Activated CD8-positive, alpha-beta T cell treated with anti-CD3 and anti-CD28 coated beads, Interleukin-2, amount 10 ng/mL, durations not matched to agents 7 days and 5 days (primary cell): Measurements from ENCODE around the gene PTPN22. TPM values are rescaled to one million over a fixed set of nuclear protein-coding genes. Genes with fewer than 3 reads are reported as not detected.
A peak's percentile ranks its signal among the peaks of the same experiment; 100 is the strongest.

Experiments
- ATAC-seq: fragments of 150-1000 bp; cut with Tn5 transposase; one replicate; pipeline ENCODE4 v1.10.0; 2021; ENCODE audit warnings: moderate library complexity
- CTCF ChIA-PET: fragments of 350-600 bp; sonication (Branson Sonifier 250); formaldehyde crosslinking; loops from one replicate; lab custom pipeline; 2021; ENCODE audit warnings: antibody characterized with exemption; lab: Charles Lee
- POLR2A ChIA-PET: fragments of 350-600 bp; sonication (Branson Sonifier 250); formaldehyde crosslinking; loops from one replicate; lab custom pipeline; 2021; ENCODE audit warnings: antibody characterized with exemption; lab: Charles Lee
- DNase-seq: peaks from one replicate; pipeline ENCODE4 v3.0.0-alpha.2; 2020
- H3K27ac Mint-ChIP-seq: one replicate; pipeline ENCODE4 v1.8.0; 2021; ENCODE audit warnings: mild to moderate bottlenecking, mixed read lengths
- H3K27me3 Mint-ChIP-seq: one replicate; pipeline ENCODE4 v1.8.0; 2021; ENCODE audit warnings: low read depth, mixed read lengths
- H3K36me3 Mint-ChIP-seq: one replicate; pipeline ENCODE4 v1.8.0; 2021; ENCODE audit warnings: low read depth, mixed read lengths
- H3K4me1 Mint-ChIP-seq: one replicate; pipeline ENCODE4 v1.8.0; 2021; ENCODE audit warnings: low read depth, mixed read lengths
- H3K4me3 Mint-ChIP-seq: one replicate; pipeline ENCODE4 v1.8.0; 2021; ENCODE audit warnings: mild to moderate bottlenecking, mixed read lengths
- H3K9me3 Mint-ChIP-seq: one replicate; pipeline ENCODE4 v1.8.0; 2022; ENCODE audit warnings: mixed read lengths; ENCODE audit not compliant: insufficient read depth
- total RNA-seq, 2 experiments: library from RNA; stranded (reverse); gene quantifications; one replicate each; pipeline ENCODE4 v1.2.3, GENCODE V29; 2021

Gene PTPN22
- total RNA-seq, 2 experiments from 2014 or later: 74.8 to 78.9 TPM

- peak; percentile 14 for ATAC-seq
- H3K4me3 Mint-ChIP-seq: peak overlapping the region; percentile 84
- H3K4me1 Mint-ChIP-seq: peaks cover 67% of the 10 kb centered on the region
Observed at GRCh38 chr1:113868387-113869083, 3.0 kb downstream of the PTPN22 start.

GRCh38 chr1:113861641-113862040 is 9.9 kb downstream of the PTPN22 start:
- ATAC-seq (no peak), DNase-seq (no peak)
- Mint-ChIP-seq H3K4me3 (no peak overlapping the region), H3K4me1 (peaks cover 55% of the 10 kb centered on the region), H3K27ac (no peak overlapping the region), H3K27me3 (no peaks in the 10 kb centered on the region), H3K9me3 (no peaks in the 10 kb centered on the region), H3K36me3 (peaks cover 66% of the 10 kb centered on the region)
- ChIA-PET POLR2A (no interaction called here), CTCF (interaction anchor here (2.8 to 5.0 kb wide), 2 partner anchors 11 to 26 kb away, joined by 11 to 17 read pairs; no protein-coding TSS in a partner anchor)

More at GRCh38 chr1:113868387-113869083, 3.0 kb downstream of the PTPN22 start:
- ChIA-PET POLR2A (interaction anchor here (0.6 to 3.3 kb wide), 7 partner anchors 11 to 61 kb away, joined by 3 to 43 read pairs (median 5); partner anchors contain the start of genes AP4B1, DCLRE1B and HIPK1), CTCF (interaction anchor here (0.8 to 6.7 kb wide), 13 partner anchors 8 to 84 kb away, joined by 3 to 77 read pairs (median 8); partner anchors contain the start of genes AP4B1, BCL2L15, DCLRE1B and HIPK1)
- Mint-ChIP-seq H3K27me3 (no peaks in the 10 kb centered on the region), H3K27ac (peak overlapping the region; percentile 99), H3K9me3 (no peaks in the 10 kb centered on the region), H3K36me3 (peaks cover 55% of the 10 kb centered on the region)
- DNase-seq: no peak

GRCh38 chr1:113860891-113861290 is 10.6 kb downstream of the PTPN22 start:
- Mint-ChIP-seq H3K27me3 (no peaks in the 10 kb centered on the region), H3K4me1 (peaks cover 52% of the 10 kb centered on the region), H3K4me3 (no peak overlapping the region), H3K36me3 (peaks cover 70% of the 10 kb centered on the region), H3K27ac (peak overlapping the region; percentile 26), H3K9me3 (no peaks in the 10 kb centered on the region)
- ATAC-seq (no peak), DNase-seq (no peak)
- CTCF ChIA-PET: interaction anchor here (0.8 to 5.0 kb wide), 7 partner anchors 9 to 88 kb away, joined by 3 to 18 read pairs (median 9); partner anchors contain the start of gene AP4B1
- POLR2A ChIA-PET: no interaction called here

- no peak overlapping the region for H3K4me3 Mint-ChIP-seq
- H3K9me3 Mint-ChIP-seq: no peaks in the 10 kb centered on the region
- POLR2A ChIA-PET: interaction anchor here (1.5 kb wide), 2 partner anchors 11 to 70 kb away, joined by 4 to 7 read pairs; partner anchors contain the start of gene HIPK1
Observed at GRCh38 chr1:113859478-113860175, 11.9 kb downstream of the PTPN22 start.

GRCh38 chr1:113858982-113859381 is 12.5 kb downstream of the PTPN22 start:
- ChIA-PET POLR2A (interaction anchor here (1.5 kb wide), 2 partner anchors 11 to 71 kb away, joined by 4 to 7 read pairs; partner anchors contain the start of gene HIPK1), CTCF (interaction anchor here (0.9 to 5.0 kb wide), 9 partner anchors 9 to 105 kb away, joined by 3 to 18 read pairs (median 6); partner anchors contain the start of genes AP4B1, HIPK1 and PHTF1)
- Mint-ChIP-seq H3K4me3 (no peak overlapping the region), H3K27ac (no peak overlapping the region), H3K9me3 (no peaks in the 10 kb centered on the region), H3K27me3 (no peaks in the 10 kb centered on the region), H3K4me1 (peaks cover 43% of the 10 kb centered on the region), H3K36me3 (peaks cover 70% of the 10 kb centered on the region)
- no peak for ATAC-seq
- no peak for DNase-seq

More at GRCh38 chr1:113859478-113860175, 11.9 kb downstream of the PTPN22 start:
- no peak for DNase-seq
- Mint-ChIP-seq H3K27me3 (no peaks in the 10 kb centered on the region), H3K4me1 (peaks cover 41% of the 10 kb centered on the region), H3K27ac (peak overlapping the region; percentile 53), H3K36me3 (peaks cover 69% of the 10 kb centered on the region)
- CTCF ChIA-PET: interaction anchor here (0.8 to 5.0 kb wide), 11 partner anchors 9 to 104 kb away, joined by 3 to 18 read pairs (median 4); partner anchors contain the start of genes AP4B1, HIPK1 and PHTF1
- ATAC-seq: peak; percentile 45

GRCh38 chr1:113858418-113858817 is 13.1 kb downstream of the PTPN22 start:
- Mint-ChIP-seq H3K36me3 (peaks cover 66% of the 10 kb centered on the region), H3K9me3 (no peaks in the 10 kb centered on the region), H3K4me3 (no peak overlapping the region), H3K27ac (no peak overlapping the region), H3K4me1 (peaks cover 40% of the 10 kb centered on the region), H3K27me3 (no peaks in the 10 kb centered on the region)
- DNase-seq (no peak), ATAC-seq (no peak)
- ChIA-PET POLR2A (no interaction called here), CTCF (no interaction called here)

- ChIA-PET CTCF (no interaction called here), POLR2A (no interaction called here)
- H3K27ac Mint-ChIP-seq: no peak overlapping the region
- no peak for ATAC-seq
- no peaks in the 10 kb centered on the region for H3K27me3 Mint-ChIP-seq
- H3K36me3 Mint-ChIP-seq: peaks cover 64% of the 10 kb centered on the region
- DNase-seq: no peak
- H3K9me3 Mint-ChIP-seq: no peaks in the 10 kb centered on the region
- H3K4me3 Mint-ChIP-seq: no peak overlapping the region
- peaks cover 35% of the 10 kb centered on the region for H3K4me1 Mint-ChIP-seq
Observed at GRCh38 chr1:113857776-113858175, 13.7 kb downstream of the PTPN22 start.

GRCh38 chr1:113856401-113856790 is 15.1 kb downstream of the PTPN22 start:
- Mint-ChIP-seq H3K9me3 (no peaks in the 10 kb centered on the region), H3K4me1 (peaks cover 30% of the 10 kb centered on the region), H3K27ac (no peak overlapping the region), H3K36me3 (peaks cover 67% of the 10 kb centered on the region), H3K27me3 (no peaks in the 10 kb centered on the region), H3K4me3 (no peak overlapping the region)
- ChIA-PET CTCF (interaction anchor here (1.0 to 2.1 kb wide), 5 partner anchors 13 to 784 kb away, joined by 4 to 8 read pairs (median 4); partner anchors contain the start of gene LRIG2), POLR2A (interaction anchor here (0.7 to 1.3 kb wide), 3 partner anchors 13 to 84 kb away, joined by 3 to 4 read pairs (median 3); partner anchors contain the start of gene AP4B1)
- no peak for DNase-seq
- no peak for ATAC-seq

GRCh38 chr1:113855630-113856400 is 15.7 kb downstream of the PTPN22 start:
- POLR2A ChIA-PET: interaction anchor here (0.6 to 1.3 kb wide), 7 partner anchors 9 to 504 kb away, joined by 3 to 4 read pairs (median 3); partner anchors contain the start of gene AP4B1
- H3K36me3 Mint-ChIP-seq: peaks cover 70% of the 10 kb centered on the region
- H3K27me3 Mint-ChIP-seq: no peaks in the 10 kb centered on the region
- no peak overlapping the region for H3K27ac Mint-ChIP-seq
- peaks cover 28% of the 10 kb centered on the region for H3K4me1 Mint-ChIP-seq
- no peak for DNase-seq
- CTCF ChIA-PET: interaction anchor here (1.0 to 2.1 kb wide), 5 partner anchors 13 to 783 kb away, joined by 4 to 8 read pairs (median 4); partner anchors contain the start of gene LRIG2
- no peak for ATAC-seq
- no peaks in the 10 kb centered on the region for H3K9me3 Mint-ChIP-seq
- no peak overlapping the region for H3K4me3 Mint-ChIP-seq

GRCh38 chr1:113854234-113854633 is 17.3 kb downstream of the PTPN22 start:
- Mint-ChIP-seq H3K4me1 (peaks cover 27% of the 10 kb centered on the region), H3K27me3 (no peaks in the 10 kb centered on the region), H3K4me3 (no peak overlapping the region), H3K36me3 (peaks cover 77% of the 10 kb centered on the region), H3K9me3 (no peaks in the 10 kb centered on the region), H3K27ac (no peak overlapping the region)
- no peak for ATAC-seq
- ChIA-PET CTCF (interaction anchor here (0.7 kb wide), 1 partner anchor 28 kb away, joined by 3 read pairs; no protein-coding TSS in a partner anchor), POLR2A (no interaction called here)
- no peak for DNase-seq
